Heart right ventricle (tissue), 16 donors: ENCODE results near the gene MUC4. TPM values are rescaled to one million over a fixed set of nuclear protein-coding genes. Genes with fewer than 3 reads are reported as not detected.

Experiments used
- ATAC-seq, 8 donors: fragments of 200-7000 bp; cut with Tn5 transposase; one replicate each; pipeline ENCODE4 v1.9.1; 2020; ENCODE audit warnings: mild to moderate bottlenecking in 8 of 8, moderate library complexity in 8 of 8, moderate number of reproducible peaks in 1 of 8
- DNase-seq, 2 donors: peaks; one replicate each; pipeline ENCODE4 v3.0.0-alpha.2; 2020
- H3K27ac ChIP-seq, 10 donors: fragments of 200-600 bp; sonication (generic) in 2 of 10; one replicate each; pipeline versions ENCODE4 v1.5.0 to v1.8.0; 2020 to 2022; ENCODE audit warnings: mild to moderate bottlenecking in 3 of 10
- H3K27me3 ChIP-seq, 7 donors: fragments of 200-600 bp; one replicate each; pipeline ENCODE4 v1.8.0; 2021 to 2022; ENCODE audit warnings: mild to moderate bottlenecking in 2 of 7
- H3K36me3 ChIP-seq, 9 donors: fragments of 200-600 bp; sonication (generic) in 1 of 9; one replicate each; pipeline versions ENCODE4 v1.5.0 to v1.8.0; 2020 to 2022; ENCODE audit warnings: mild to moderate bottlenecking in 2 of 9
- H3K4me1 ChIP-seq, 9 donors: fragments of 200-600 bp; sonication (generic) in 1 of 9; one replicate each; pipeline versions ENCODE4 v1.5.0 to v1.8.0; 2020 to 2022; ENCODE audit warnings: mild to moderate bottlenecking in 4 of 9
- H3K4me3 ChIP-seq, 10 donors: fragments of 200-600 bp; sonication (generic) in 2 of 10; one replicate each; pipeline versions ENCODE4 v1.5.0 to v1.8.0; 2020 to 2022; ENCODE audit warnings: mild to moderate bottlenecking in 7 of 10, moderate library complexity in 2 of 10
- H3K9me3 ChIP-seq, 11 donors: fragments of 200-600 bp in 10 of 11; sonication (generic) in 2 of 11; one replicate each; pipeline versions ENCODE4 v1.5.0 to v1.8.0; 2013 to 2022; ENCODE audit warnings: mild to moderate bottlenecking in 2 of 11, control low read depth in 1 of 11, moderate library complexity in 1 of 11
- WGBS, 2 donors: extraction: QIAGEN DNeasy Blood & Tissue Kit; methylation state at CpG; one replicate each; pipeline ENCODE4 v1.1.7; 2013; ENCODE audit warnings: inconsistent platforms in 1 of 2; 5-methylcytosine and 5-hydroxymethylcytosine counted together
- intact Hi-C, 10 donors: fragments of 100-400 bp; cut with DNase I; formaldehyde crosslinking; loops; one replicate each; pipeline versions ENCODE4 v1.11.1 to v1.14.2; 2022
- polyA plus RNA-seq, 2 donors: library from polyadenylated mRNA; stranded (reverse); fragments of 200-250 nt; gene quantifications; one replicate each; pipeline ENCODE4 v1.2.3, GENCODE V29; 2013
- total RNA-seq, 10 donors: library from RNA; stranded (reverse); fragmentation: NEBNext Ultra II Directional in 3 of 10; extraction: Animal tissue kit (Norgen Biotek cat#: 25700) in 3 of 10; gene quantifications; one replicate each; pipeline versions ENCODE4 v1.2.1 to v1.2.4, GENCODE V29; 2021 to 2023
- TF ChIP-seq, protein P1 (sequence below), 9 donors: fragments of 200-600 bp; sonication (generic) in 2 of 9; IDR thresholded peaks; one replicate each; pipeline versions ENCODE4 v1.5.0 to v1.8.0; 2021 to 2022; ENCODE audit warnings: antibody characterized with exemption in 9 of 9, mild to moderate bottlenecking in 5 of 9, moderate library complexity in 1 of 9
- donor health status: Arrhythmogenic right ventricular cardiomyopathy.
- donor health status: ischemic (EF 13 %, LVEDD 7.1; RV severe dilation, severe dysfunction).
- donor health status: healthy with polysubstance abuse.
- donor health status: DM: no; HTN: yes; CAD: no.
- donor health status: DM: no; HTN: no; CAD: no.
- donor health status: ischemic (EF 25% LVEDD 6.9; RV normal size, moderate dysfunction).
- donor health status: ischemic (EF 25% LVEDD 5.7; RV mildly dilated, moderate dysfunction).
- donor health status: healthy.
- donor health status: DM: yes; HTN: yes; CAD: no.
- donor health status: Ischemic cardiomyopathy.
- donor health status: ischemic (EF 35%, LVEDD 5.7; RV mildly dilated, moderate dysfunction).
- donor health status: nonischemic (EF 11% LVEDD 7.7; RV severe dilation, severe dysfunction).
- donor health status: DM: yes; HTN: yes; CAD: no.
- donor health status: PGD.
- donor health status: ischemic (EF 29% LVEDD 5.4; RV normal size, mild dysfunction).
- donor health status: nonischemic (EF 23%, LVEDD 6.1; RV moderate dilation, normal function).

MUC4 gene
- total and polyA plus RNA-seq, 12 donors, result 0.01 TPM; not detected in 11

DNA sequence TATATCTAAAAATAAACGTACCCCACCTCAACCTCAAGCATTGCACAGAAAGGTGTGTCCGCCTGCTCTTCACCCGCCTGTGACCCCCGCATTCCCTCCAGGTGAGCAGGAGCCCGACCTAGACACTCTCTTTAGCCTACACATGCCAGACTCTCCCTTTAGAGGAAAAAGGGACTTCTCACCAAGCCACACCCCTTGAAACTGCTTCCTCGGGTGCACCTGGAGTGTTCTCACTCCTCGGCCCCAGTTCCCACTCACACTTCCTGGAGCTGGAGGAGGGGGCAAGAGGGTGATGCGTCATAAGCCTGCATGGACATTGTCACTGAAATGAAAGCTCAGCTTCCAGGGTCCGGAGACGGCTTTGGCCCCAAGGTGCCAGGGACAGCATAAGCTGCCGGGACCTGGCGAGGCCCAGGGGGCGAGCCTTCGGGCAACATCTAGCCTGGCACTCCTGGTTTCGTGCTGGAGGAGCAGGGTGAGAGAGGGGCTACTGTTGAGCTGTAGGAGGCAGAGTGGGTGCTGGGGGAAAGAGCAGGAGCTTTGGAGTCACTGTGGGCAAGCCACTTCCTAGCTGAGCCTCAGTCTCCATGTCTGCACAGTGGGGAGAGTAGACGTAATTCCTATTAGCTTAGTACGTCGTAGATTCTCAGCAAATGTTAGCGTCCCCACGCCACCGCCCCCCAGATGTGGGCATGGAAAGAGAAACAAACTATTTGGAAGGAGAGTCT lies 9.8 kb upstream of the MUC4 start:
- intact Hi-C loops, result no loop called here
- TF ChIP-seq, protein P1, sequence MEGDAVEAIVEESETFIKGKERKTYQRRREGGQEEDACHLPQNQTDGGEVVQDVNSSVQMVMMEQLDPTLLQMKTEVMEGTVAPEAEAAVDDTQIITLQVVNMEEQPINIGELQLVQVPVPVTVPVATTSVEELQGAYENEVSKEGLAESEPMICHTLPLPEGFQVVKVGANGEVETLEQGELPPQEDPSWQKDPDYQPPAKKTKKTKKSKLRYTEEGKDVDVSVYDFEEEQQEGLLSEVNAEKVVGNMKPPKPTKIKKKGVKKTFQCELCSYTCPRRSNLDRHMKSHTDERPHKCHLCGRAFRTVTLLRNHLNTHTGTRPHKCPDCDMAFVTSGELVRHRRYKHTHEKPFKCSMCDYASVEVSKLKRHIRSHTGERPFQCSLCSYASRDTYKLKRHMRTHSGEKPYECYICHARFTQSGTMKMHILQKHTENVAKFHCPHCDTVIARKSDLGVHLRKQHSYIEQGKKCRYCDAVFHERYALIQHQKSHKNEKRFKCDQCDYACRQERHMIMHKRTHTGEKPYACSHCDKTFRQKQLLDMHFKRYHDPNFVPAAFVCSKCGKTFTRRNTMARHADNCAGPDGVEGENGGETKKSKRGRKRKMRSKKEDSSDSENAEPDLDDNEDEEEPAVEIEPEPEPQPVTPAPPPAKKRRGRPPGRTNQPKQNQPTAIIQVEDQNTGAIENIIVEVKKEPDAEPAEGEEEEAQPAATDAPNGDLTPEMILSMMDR (IDR thresholded peaks at IDR 0.05), result no peak
- peaks cover 0 to 61% (median 20%) of the 10 kb centered on the region in 7 donors for H3K27me3 ChIP-seq
- ATAC-seq (peak in 1 of 8 donors; percentile 13), DNase-seq (no peak)
- no peak overlapping the region for H3K27ac ChIP-seq
- 82% methylated on average over 21 of the region's 21 CpGs for WGBS, 2 donors
- H3K4me1 ChIP-seq, result peaks cover 0 to 3% (median 0%) of the 10 kb centered on the region in 9 donors
- no peaks in the 10 kb centered on the region for H3K9me3 ChIP-seq
- H3K4me3 ChIP-seq, result no peak overlapping the region
- H3K36me3 ChIP-seq, result no peaks in the 10 kb centered on the region

DNA sequence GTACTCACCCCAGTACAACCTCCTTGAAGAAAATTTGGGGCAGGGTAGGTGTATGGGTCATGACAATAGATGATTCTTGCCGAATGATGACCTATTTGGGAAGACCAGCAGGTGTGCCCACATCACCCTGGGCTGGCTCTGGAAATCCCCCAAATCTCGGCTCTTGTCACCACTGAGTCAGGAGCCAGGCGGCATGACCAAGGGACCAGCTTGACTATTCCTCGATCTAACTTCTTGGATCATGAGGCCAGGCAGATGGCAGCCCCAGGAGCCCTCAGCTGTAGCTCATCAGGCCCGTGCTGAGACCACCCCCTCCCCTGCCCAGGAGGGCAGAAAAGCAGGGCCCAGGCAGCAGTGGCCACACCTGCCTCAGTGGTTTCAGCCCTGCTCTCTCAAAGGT lies 9.2 kb upstream of the MUC4 start:
- TF ChIP-seq, protein P1 (IDR thresholded peaks at IDR 0.05), result no peak
- ATAC-seq, result no peak
- no peaks in the 10 kb centered on the region for H3K9me3 ChIP-seq
- H3K4me3 ChIP-seq, result no peak overlapping the region
- 81 to 88% methylated on average over 5 of the region's 5 CpGs for WGBS, 2 donors
- no peaks in the 10 kb centered on the region for H3K36me3 ChIP-seq
- H3K27me3 ChIP-seq, result peaks cover 0 to 55% (median 20%) of the 10 kb centered on the region in 7 donors
- DNase-seq, result no peak
- H3K4me1 ChIP-seq, result peaks cover 0 to 3% (median 0%) of the 10 kb centered on the region in 9 donors
- intact Hi-C loops, result no loop called here
- H3K27ac ChIP-seq, result no peak overlapping the region

DNA sequence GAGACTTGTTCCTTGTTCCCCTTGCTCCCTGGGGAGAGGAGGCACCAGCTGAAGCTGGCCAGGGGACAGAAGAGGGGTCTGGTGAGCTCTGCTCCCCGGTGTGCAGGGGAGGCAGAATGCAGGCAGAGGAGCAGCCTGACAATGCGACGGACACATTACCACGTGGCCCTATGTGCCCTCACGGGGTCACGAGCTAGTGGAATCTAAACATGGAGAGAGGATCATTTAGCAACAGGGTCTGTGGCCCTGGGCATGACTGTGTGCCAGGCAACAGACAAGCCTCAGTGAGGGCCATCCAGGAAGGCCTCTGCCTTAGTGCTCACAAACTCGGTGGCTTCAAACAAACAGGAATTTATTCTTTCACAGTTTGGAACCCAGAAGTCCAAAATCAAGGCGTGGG lies 8.5 kb upstream of the MUC4 start:
- H3K27ac ChIP-seq, result no peak overlapping the region
- DNase-seq, result no peak
- ATAC-seq, result no peak
- H3K9me3 ChIP-seq, result no peaks in the 10 kb centered on the region
- peaks cover 0 to 54% (median 20%) of the 10 kb centered on the region in 7 donors for H3K27me3 ChIP-seq
- H3K36me3 ChIP-seq, result no peaks in the 10 kb centered on the region
- peaks cover 0 to 3% (median 0%) of the 10 kb centered on the region in 9 donors for H3K4me1 ChIP-seq
- intact Hi-C loops, result no loop called here
- no peak overlapping the region for H3K4me3 ChIP-seq
- TF ChIP-seq, protein P1 (IDR thresholded peaks at IDR 0.05), result no peak
- 79 to 83% methylated on average over 8 of the region's 8 CpGs for WGBS, 2 donors

DNA sequence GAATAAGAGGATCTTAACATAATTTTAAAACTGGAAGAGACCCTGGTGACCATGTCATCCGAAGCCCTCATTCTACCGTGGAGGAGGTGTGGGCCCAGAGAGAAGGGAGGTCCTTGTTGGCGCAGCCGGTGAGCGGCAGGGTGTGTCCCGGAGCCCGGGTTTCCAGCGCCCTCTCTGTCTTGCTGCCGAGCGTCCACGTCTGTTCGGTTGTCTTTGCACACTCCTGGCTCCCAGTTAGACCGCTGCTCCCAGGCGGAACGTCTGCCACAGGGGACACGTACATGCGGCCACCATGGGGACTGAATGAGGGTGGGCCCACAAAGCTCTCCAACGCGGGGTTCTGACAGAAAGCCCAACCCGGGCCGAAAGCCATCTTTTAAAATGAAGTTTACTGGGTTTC lies 6.6 kb upstream of the MUC4 start:
- TF ChIP-seq, protein P1 (IDR thresholded peaks at IDR 0.05), result no peak
- intact Hi-C loops, result no loop called here
- Histone ChIP-seq H3K4me1 (peaks cover 0 to under 1% (median 0%) of the 10 kb centered on the region in 9 donors), H3K27ac (no peak overlapping the region), H3K4me3 (no peak overlapping the region), H3K9me3 (no peaks in the 10 kb centered on the region), H3K36me3 (no peaks in the 10 kb centered on the region), H3K27me3 (peaks cover 0 to 58% (median 25%) of the 10 kb centered on the region in 7 donors)
- ATAC-seq (no peak), DNase-seq (no peak)
- 89 to 92% methylated on average over 21 of the region's 21 CpGs for WGBS, 2 donors
